HepG2 (cell line): ENCODE data around the gene ZNF511. TPM values are rescaled to one million over a fixed set of nuclear protein-coding genes. Genes with fewer than 3 reads are reported as not detected.
"Not testable (repeated sequence)": the region's sequence is repeated elsewhere in the genome, so short reads cannot be mapped to it uniquely, and the experiment has no call there.

Experiments used
- ATAC-seq: fragments of 200-7000 bp; cut with Tn5 transposase; 3 replicates; pipeline ENCODE4 v1.9.1; 2020; ENCODE audit warnings: mild to moderate bottlenecking, moderate library complexity
- BruUV-seq: library from RNA; stranded (reverse); fragments of 400-500 nt; replicated peaks from 2 replicates; lab custom pipeline; 2021; lab: Mats Ljungman, UMichigan
- CTCF ChIA-PET: fragments of 300-600 bp; formaldehyde crosslinking; extraction: SDS; loops from one replicate; lab custom pipeline; 2021; ENCODE audit warnings: low total read pairs, inconsistent platforms, low intra/inter-chr PET ratio; lab: Yijun Ruan, JAX
- POLR2A ChIA-PET: fragments of 350-600 bp; sonication (Branson Sonifier 250); formaldehyde crosslinking; loops from one replicate; lab custom pipeline; 2020; ENCODE audit warnings: antibody characterized with exemption, inconsistent platforms; lab: Yijun Ruan, JAX
- DNase-seq: peaks from one replicate; pipeline ENCODE4 v3.0.0-alpha.2; 2015; ENCODE audit warnings: low spot score
- FAIRE-seq: peaks from 3 replicates; lab custom pipeline; 2011; peaks lifted over from hg19 to GRCh38; lab: Jason Lieb, UNC
- H2AFZ ChIP-seq: one replicate; pipeline ENCODE4 v1.6.1; 2011; ENCODE audit warnings: low read length, inconsistent platforms
- H3K27ac ChIP-seq: fragments of 300-600 bp; 3 replicates; pipeline ENCODE4 v1.8.0; 2011; ENCODE audit warnings: mixed run types, mild to moderate bottlenecking, mixed read lengths, low read length, inconsistent platforms; ENCODE audit not compliant: insufficient read depth; ENCODE audit errors: extremely low read length
- H3K27me3 ChIP-seq, 2 experiments: fragments of 200-600 bp in 1 of 2; 2 replicates in 1 of 2; 3 replicates in 1 of 2; pipeline versions ENCODE4 v1.6.0 to v1.8.0; 2011; ENCODE audit warnings: low read length in 2 of 2, mild to moderate bottlenecking in 2 of 2, moderate library complexity in 2 of 2, inconsistent platforms in 1 of 2; ENCODE audit not compliant: insufficient read depth in 2 of 2, control insufficient read depth in 1 of 2
- H3K36me3 ChIP-seq, 2 experiments: fragments of 200-600 bp in 1 of 2; replicated peaks in 1 of 2; 2 replicates in 1 of 2; 3 replicates in 1 of 2; pipeline versions ENCODE4 v1.5.1 to v1.8.0; 2011; ENCODE audit warnings: low read length in 2 of 2, inconsistent platforms in 1 of 2; ENCODE audit not compliant: insufficient read depth in 2 of 2, control insufficient read depth in 1 of 2
- H3K4me1 ChIP-seq: 2 replicates; pipeline ENCODE4 v1.5.1; 2012; ENCODE audit warnings: low read length, inconsistent platforms; ENCODE audit not compliant: insufficient read depth
- H3K4me2 ChIP-seq: 2 replicates; pipeline ENCODE4 v1.6.0; 2011; ENCODE audit warnings: low read depth, low read length, inconsistent platforms
- H3K4me3 ChIP-seq, 3 experiments: fragments of 200-600 bp in 1 of 3; sonication (generic), shearing (Covaris generic) in 1 of 3; replicated peaks in 1 of 3; 2 replicates each; pipeline ENCODE4 v1.5.1; 2011 to 2016; ENCODE audit warnings: low read length in 3 of 3, inconsistent platforms in 2 of 3, low read depth in 2 of 3, mild to moderate bottlenecking in 2 of 3, control low read depth in 1 of 3, mixed read lengths in 1 of 3; ENCODE audit not compliant: insufficient read depth in 1 of 3
- H3K79me2 ChIP-seq: one replicate; pipeline ENCODE4 v1.6.1; 2011; ENCODE audit warnings: low read length, inconsistent platforms; ENCODE audit not compliant: insufficient read depth
- H3K9ac ChIP-seq: 2 replicates; pipeline ENCODE4 v1.6.0; 2011; ENCODE audit warnings: mild to moderate bottlenecking, low read depth, low read length, inconsistent platforms; ENCODE audit not compliant: insufficient read depth
- H3K9me3 ChIP-seq: 2 replicates; pipeline ENCODE4 v1.5.1; 2012; ENCODE audit warnings: mild to moderate bottlenecking, low read length
- H4K20me1 ChIP-seq: 2 replicates; pipeline ENCODE4 v1.6.0; 2011; ENCODE audit warnings: inconsistent platforms, mild to moderate bottlenecking, low read length, moderate library complexity; ENCODE audit not compliant: insufficient read depth
- FOXK2 ChIP-seq: fragments of 450-650 bp; IDR thresholded peaks from 2 replicates; pipeline ENCODE4 v1.6.1; 2016
- MYPOP ChIP-seq: sonication (generic); formaldehyde crosslinking; IDR thresholded peaks from 2 replicates; pipeline ENCODE4 v1.8.1; 2023; ENCODE audit warnings: mild to moderate bottlenecking, moderate library complexity, missing genetic modification reagents
- NR2C2 ChIP-seq: sonication (generic); formaldehyde crosslinking; IDR thresholded peaks from 2 replicates; pipeline ENCODE4 v1.4.0; 2020; ENCODE audit warnings: missing genetic modification reagents, mild to moderate bottlenecking, moderate library complexity, borderline replicate concordance
- ZNF569 ChIP-seq: sonication (generic); formaldehyde crosslinking; IDR thresholded peaks from 2 replicates; pipeline ENCODE4 v1.5.0; 2020; ENCODE audit warnings: mild to moderate bottlenecking, missing genetic modification reagents, moderate library complexity, borderline replicate concordance
- ZNF709 ChIP-seq: sonication (generic); formaldehyde crosslinking; IDR thresholded peaks from 2 replicates; pipeline ENCODE4 v1.5.0; 2020; ENCODE audit warnings: mild to moderate bottlenecking, missing genetic modification reagents
- WGBS: methylation state at CpG from one replicate; pipeline ENCODE4 v1.1.6; 2017; ENCODE audit warnings: low lambda C conversion rate; 5-methylcytosine and 5-hydroxymethylcytosine counted together
- in situ Hi-C: cut with HindIII; loops from 2 replicates; pipeline ENCODE4 v1.10.0; 2017; ENCODE audit warnings: low pct_unique_long_range_greater_than_20kb; ENCODE audit not compliant: extremely low pct_ligation_motif_present
- intact Hi-C: fragments of 100-400 bp; cut with micrococcal nuclease; formaldehyde crosslinking; loops from one replicate; pipeline ENCODE4 v1.10.0; 2022; ENCODE audit not compliant: unreplicated experiment
- polyA plus RNA-seq, 8 experiments: library from polyadenylated mRNA; depleted of rRNA in 3 of 8; stranded (reverse) in 7 of 8; unstranded in 1 of 8; fragments of >200 nt; fragmentation: Illumina TruSeq in 4 of 8; extraction: Trizol in 4 of 8; gene quantifications; 2 replicates each; pipeline versions ENCODE4 v1.2.1 to v1.2.3, GENCODE V29; 2011 to 2016; ENCODE audit warnings: low read depth in 4 of 8, missing spikeins in 1 of 8, mixed read lengths in 1 of 8; ENCODE audit not compliant: insufficient read depth in 1 of 8
- total RNA-seq, 5 experiments: library from RNA; depleted of rRNA; stranded (reverse); fragments of >200 nt; fragmentation: Illumina TruSeq; extraction: Trizol; gene quantifications; 2 replicates each; pipeline ENCODE4 v1.2.3, GENCODE V29; 2016; ENCODE audit warnings: low read depth in 1 of 5
- TF ChIP-seq, protein P1 (sequence below): sonication (generic); formaldehyde crosslinking; IDR thresholded peaks from 2 replicates; pipeline ENCODE4 v1.4.0; 2020; ENCODE audit warnings: mild to moderate bottlenecking, missing genetic modification reagents
- TF ChIP-seq, protein P2 (sequence below): IDR thresholded peaks from 2 replicates; pipeline ENCODE4 v1.6.1; 2018; ENCODE audit warnings: missing genetic modification reagents

ZNF511 gene
- total and polyA plus RNA-seq, 2 of the 13 experiments (the other 11 are each of a cell fraction or from before 2014, with no cell fraction given), result 35.6 to 66.4 TPM

GRCh38 chr10:133264461-133264860 lies 44.3 kb upstream of the ZNF511 start:
- Histone ChIP-seq H3K9ac (no peak overlapping the region), H2AFZ (no peak overlapping the region), H3K4me2 (no peak overlapping the region), H3K79me2 (no peaks in the 10 kb centered on the region), H4K20me1 (no peaks in the 10 kb centered on the region)
- DNase-seq, result no peak
- no TSS peak for BruUV-seq
- no peak for ATAC-seq
- FAIRE-seq, result no peak
- CTCF ChIA-PET, result no interaction called here
- no peak for TF ChIP-seq MYPOP
- no peak for TF ChIP-seq FOXK2
- TF ChIP-seq, protein P1, sequence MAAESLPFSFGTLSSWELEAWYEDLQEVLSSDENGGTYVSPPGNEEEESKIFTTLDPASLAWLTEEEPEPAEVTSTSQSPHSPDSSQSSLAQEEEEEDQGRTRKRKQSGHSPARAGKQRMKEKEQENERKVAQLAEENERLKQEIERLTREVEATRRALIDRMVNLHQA (CRISPR knock-in tag), result no peak
- no peak for TF ChIP-seq ZNF569 (CRISPR knock-in tag)
- TF ChIP-seq, protein P2, sequence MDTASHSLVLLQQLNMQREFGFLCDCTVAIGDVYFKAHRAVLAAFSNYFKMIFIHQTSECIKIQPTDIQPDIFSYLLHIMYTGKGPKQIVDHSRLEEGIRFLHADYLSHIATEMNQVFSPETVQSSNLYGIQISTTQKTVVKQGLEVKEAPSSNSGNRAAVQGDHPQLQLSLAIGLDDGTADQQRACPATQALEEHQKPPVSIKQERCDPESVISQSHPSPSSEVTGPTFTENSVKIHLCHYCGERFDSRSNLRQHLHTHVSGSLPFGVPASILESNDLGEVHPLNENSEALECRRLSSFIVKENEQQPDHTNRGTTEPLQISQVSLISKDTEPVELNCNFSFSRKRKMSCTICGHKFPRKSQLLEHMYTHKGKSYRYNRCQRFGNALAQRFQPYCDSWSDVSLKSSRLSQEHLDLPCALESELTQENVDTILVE (CRISPR knock-in tag), result no peak
- no peak for TF ChIP-seq NR2C2
- TF ChIP-seq ZNF709 (CRISPR knock-in tag), result no peak
- TF ChIP-seq, all 625 proteins: peak for 0
- POLR2A ChIA-PET, result no interaction called here
- H3K4me1 ChIP-seq, result peaks cover 11% of the 10 kb centered on the region; the same call in 1 of the 2 replicates
- no peak overlapping the region for H3K4me3 ChIP-seq
- peaks cover 7 to 29% of the 10 kb centered on the region in 2 experiments; a peak in 4 of 5 replicates for H3K27me3 ChIP-seq
- H3K9me3 ChIP-seq, result no peaks in the 10 kb centered on the region
- H3K27ac ChIP-seq, result no peak overlapping the region
- in situ Hi-C loops, result no loop called here
- H3K36me3 ChIP-seq, result no peaks in the 10 kb centered on the region
- intact Hi-C loops, result no loop called here
- WGBS, result 51% methylated on average over 7 of the region's 9 CpGs

DNA sequence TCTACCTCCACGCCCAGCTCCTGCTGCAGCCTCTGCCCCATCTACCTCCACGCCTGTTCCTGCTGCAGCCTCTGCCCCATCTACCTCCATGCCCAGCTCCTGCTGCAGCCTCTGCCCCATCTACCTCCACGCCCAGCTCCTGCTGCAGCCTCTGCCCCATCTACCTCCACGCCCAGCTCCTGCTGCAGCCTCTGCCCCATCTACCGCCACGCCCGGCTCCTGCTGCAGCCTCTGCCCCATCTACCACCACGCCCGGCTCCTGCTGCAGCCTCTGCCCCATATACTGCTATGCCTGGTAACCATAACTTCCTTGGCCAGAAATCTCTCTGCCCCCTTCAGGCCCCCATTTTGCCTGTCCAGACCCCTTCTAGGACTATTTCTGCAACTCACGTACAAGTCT lies 43.7 kb upstream of the ZNF511 start:
- 61% methylated on average over 10 of the region's 10 CpGs for WGBS
- H3K79me2 ChIP-seq, H3K4me1 ChIP-seq, FAIRE-seq, H3K27ac ChIP-seq, DNase-seq, H2AFZ ChIP-seq, CTCF ChIA-PET, H4K20me1 ChIP-seq, intact Hi-C loops, H3K9ac ChIP-seq, H3K4me3 ChIP-seq, H3K4me2 ChIP-seq, in situ Hi-C loops, BruUV-seq, H3K36me3 ChIP-seq, H3K9me3 ChIP-seq, POLR2A ChIA-PET, ATAC-seq: not testable (repeated sequence)
- H3K27me3 ChIP-seq, result peaks cover 6 to 23% of the 10 kb centered on the region in 2 experiments; a peak in 4 of 5 replicates
